HG03280 (cell line): ENCODE data around the gene ALDH3A2.
"Not testable (repeated sequence)": the region's sequence is repeated elsewhere in the genome, so short reads cannot be mapped to it uniquely, and the experiment has no call there.

Experiments
- ATAC-seq: cut with Tn5 transposase; IDR thresholded peaks from one replicate; pipeline ENCODE4 v1.9.1; 2021; ENCODE audit warnings: mild to moderate bottlenecking, moderate library complexity; ENCODE audit not compliant: unreplicated experiment

ALDH3A2 gene

DNA sequence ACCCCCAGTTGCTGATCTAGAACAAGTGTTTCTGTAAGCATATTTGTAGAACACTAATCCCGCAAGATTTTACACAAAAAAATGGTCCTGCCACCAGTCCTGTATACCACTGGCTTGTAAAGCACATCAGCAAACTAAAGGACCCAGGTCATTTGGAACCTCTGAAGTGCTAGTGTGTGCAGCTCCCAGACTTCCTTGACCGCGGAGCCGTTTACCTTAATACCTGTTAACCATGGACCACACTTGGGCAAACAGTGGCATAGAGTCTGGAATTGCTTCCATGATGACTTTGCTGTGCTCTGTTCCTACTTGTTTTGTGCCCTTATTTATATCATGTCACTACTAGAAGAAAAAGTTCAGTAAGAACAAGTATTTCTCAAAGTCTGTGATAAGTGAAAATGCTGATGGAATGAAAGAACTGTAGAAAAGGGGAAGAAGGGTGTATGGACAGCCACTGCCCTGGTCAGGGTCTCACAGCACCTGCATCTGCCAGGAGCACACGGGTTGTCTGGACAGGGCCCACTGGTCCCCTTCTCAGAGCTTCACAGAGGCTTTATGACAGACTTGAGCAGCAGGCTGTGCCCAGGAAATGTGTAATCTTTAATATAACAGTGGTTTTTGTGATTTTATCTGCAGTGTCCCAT lies 29.3 kb downstream of the ALDH3A2 start:
- no peak for ATAC-seq

DNA sequence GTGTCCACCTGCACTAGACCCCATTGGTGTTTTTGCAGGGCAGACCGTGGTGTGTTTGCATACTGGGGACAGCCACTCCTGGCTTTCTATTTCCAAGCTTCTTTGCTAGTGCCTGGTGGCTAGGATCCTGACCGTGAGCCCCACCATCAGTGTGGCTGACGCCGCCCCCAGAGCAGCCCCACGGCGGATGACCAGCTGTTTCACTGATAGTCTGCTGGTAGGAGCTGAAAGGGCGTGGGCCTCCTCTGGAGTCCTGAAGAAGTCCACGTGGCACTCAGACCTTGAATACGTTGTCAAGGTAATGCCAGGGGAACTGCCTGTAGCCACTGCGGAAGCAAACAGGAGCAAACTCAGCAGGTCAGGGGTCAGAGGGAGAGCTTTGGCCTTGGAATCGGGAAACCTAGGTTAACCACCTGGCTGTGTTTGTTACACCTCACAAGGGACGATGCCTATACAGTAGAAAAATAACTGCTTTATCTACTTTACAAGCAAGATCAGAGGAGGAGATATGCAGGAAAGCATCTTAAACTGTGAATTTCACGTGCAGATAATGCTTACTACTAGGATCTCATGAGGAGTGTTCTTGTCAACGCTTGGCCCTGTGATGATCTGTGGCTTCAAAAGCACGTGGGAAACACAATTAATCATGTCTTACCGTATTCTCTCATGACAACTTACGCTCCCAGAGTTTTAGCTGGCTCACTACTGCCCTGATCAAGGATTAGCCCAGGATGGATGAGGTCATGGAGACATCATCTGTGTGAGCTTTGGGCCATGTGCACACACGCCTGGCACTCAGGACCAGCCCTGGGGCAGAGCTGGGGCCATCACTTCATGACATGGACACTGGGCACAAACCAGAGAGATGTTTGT lies 30.3 kb downstream of the ALDH3A2 start:
- ATAC-seq = no peak

DNA sequence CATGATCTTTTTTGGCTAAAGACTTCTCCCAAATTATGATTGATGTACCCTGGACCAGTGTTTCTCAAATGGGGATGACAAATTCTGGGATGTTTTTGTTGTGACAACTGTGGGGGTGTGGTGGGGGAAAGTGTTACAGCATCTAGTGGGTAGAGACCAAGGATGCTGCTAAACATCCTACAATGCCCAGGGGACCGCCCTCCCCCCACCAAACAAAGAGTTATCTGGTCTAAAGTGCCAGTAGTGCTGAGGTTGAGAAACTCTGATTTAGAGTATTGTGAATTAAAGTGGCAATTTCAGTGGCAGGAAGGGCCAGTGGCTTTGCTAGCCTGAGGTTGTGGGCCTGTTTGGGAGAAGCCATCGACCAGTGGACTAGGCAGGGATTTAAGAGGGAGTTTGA lies 34.6 kb downstream of the ALDH3A2 start:
- no peak for ATAC-seq

DNA sequence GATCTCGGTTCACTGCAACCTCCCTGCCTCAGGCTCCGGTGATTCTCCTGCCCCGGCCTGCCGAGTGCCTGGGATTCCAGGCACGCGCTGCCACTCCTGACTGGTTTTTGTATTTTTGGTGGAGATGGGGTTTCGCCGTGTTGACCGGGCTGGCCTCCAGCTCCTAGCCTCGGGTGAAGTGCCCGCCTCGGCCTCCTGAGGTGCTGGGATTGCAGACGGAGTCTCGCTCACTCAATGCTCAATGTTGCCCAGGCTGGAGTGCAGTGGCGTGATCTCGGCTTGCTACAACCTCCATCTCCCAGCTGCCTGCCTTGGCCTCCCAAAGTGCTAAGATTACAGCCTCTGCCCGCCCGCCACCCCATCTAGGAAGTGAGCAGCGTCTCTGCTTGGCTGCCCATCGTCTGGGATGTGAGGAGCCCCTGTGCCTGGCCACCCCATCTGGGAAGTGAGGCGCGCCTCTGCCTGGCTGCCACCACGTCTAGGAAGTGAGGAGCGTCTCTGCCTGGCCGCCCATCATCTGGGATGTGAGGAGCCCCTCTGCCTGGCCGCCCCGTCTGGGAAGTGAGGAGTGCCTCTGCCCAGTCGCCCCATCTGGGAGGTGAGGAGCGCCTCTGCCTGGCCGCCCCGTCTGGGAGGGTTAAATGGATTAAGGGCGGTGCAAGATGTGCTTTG lies 36.5 kb downstream of the ALDH3A2 start:
- not testable (repeated sequence) for ATAC-seq

DNA sequence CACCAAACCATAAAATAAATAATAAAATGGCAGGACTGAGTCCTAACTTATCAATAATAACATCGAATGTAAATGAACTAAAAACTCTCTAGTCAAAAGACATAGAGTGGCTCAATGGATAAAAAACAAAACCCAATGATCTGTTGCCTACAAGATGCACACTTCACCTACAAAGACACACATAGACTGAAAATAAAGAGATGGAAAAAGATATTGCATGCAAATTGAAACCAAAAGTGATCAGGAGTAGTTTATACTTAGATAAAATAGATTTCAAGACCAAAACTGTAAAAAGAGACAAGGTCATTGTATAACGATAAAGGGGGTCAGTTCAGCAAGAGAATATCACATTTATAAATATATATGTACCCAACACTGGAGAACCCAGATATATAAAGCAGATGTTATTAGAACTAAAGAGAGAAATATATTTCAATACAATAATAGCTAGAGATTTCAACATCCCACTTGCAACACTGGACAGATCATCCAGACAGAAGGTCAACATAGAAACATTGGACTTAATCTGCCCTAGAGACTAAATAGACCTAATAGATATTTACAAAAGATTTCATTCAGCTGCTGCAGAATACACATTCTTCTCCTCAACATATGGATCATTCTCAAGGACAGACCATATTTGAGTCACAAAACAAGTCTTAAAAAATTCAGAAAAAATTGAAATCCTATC lies 38.0 kb downstream of the ALDH3A2 start:
- ATAC-seq = no peak

DNA sequence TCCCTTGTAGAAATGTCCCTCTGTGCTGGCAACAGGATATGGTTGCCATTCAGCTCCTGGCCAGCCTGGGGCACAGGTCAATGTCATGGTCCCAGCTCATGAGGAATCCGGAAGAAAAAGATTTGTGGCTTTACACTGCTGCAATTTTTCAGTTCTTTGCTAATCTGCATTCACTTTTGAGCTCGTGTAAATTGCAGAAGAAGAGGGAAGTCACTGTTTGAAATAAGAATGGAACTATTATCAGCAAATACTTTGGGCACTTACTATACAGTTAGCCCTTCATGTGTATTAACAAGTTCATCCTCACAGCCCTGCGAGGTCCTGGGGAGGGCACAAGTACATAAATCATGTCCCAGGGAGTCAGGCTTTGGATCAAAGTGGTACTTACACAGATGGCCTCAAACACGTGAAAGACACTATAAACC lies 53.7 kb downstream of the ALDH3A2 start:
- ATAC-seq = no peak

DNA sequence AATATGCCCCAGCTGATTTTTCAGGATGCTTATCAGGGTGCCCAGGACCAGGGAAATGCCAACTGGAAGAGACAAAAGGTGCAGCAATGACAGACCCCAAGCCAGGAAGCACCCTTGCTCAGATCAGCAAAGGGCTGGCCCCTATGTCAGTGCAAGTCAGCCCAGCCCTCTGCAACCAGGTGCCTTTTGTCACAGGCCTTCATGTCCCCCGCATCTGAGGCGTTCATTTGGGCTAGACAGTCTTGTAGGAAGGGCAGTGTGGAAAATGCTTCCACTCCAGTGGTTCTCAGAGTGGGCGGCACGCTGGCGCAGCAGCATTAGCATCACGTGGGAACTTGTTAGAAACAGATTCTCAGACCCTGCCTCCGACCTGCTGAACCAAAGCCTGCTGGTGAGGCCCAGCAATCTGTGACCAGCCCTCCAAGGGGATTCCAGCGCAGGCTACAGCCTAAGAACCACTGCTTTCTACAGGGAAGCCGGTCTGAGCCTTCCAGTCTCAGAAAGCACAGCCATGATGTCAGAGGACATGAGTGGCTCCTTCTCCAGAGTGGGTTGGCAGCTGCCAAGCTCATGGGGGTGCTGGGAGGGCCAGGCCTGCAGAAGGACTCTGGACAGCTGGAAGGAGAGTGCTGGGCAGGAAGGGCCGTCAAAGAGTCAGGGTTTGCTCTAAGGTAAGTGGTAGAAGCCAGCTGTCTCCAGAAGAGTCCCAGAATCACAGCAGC lies 54.7 kb downstream of the ALDH3A2 start:
- no peak for ATAC-seq

DNA sequence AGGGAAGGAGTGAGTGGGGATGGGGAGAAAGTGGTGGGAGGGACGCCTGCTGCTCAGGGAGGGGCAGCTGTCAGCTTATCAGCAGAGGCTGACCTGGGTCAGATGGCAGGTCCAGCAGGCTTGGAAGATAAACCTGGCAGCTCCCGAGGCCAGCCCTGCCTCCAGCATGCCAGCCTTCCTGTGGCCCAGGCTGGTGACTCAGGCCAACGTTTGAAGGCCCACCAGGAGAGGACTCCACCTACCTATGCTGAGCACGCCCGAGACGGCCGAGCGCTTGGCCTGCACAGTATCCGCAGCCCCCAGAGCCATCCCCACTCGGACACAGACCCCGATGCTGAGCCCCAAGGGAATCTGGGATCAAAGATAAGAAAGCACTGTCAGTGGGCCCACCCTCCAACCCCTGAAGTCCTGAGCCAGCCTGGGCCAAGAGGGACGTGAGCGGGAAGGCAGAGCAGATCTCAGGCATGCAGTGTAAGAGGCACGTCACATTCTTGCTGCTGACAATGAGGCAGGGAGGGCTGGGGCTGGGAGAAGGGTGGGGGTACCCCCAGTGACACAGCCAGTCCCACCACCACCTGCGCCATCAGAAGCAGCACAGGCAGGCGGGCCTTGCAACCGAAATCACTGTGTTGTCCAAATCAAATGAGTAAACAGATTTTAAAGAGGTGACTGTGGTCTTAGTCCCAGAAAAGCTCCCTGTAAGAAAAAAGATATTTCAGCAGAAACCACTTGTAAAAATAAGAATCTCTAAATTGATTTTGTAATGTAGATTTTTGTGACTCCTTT lies 55.5 kb downstream of the ALDH3A2 start:
- no peak for ATAC-seq

DNA sequence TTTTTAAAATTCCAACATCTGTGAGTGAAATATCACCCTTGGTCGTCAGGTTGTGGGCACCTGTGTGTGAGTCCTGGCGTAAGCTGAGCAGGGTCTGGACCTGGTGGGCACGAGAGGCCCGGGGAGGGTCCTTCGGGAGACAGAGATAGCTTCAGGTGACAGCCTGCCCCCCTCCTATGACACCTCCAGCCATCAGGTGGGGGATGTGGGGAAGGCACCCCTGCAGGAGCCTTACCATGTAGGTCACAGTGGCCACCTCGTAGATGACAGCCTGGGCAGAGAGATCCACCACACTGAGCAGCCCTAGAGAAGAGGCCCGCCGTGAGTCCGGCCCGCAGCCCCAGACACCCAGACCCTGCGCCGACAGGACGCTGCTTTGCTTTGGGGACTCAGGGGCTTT lies 56.6 kb downstream of the ALDH3A2 start:
- no peak for ATAC-seq

DNA sequence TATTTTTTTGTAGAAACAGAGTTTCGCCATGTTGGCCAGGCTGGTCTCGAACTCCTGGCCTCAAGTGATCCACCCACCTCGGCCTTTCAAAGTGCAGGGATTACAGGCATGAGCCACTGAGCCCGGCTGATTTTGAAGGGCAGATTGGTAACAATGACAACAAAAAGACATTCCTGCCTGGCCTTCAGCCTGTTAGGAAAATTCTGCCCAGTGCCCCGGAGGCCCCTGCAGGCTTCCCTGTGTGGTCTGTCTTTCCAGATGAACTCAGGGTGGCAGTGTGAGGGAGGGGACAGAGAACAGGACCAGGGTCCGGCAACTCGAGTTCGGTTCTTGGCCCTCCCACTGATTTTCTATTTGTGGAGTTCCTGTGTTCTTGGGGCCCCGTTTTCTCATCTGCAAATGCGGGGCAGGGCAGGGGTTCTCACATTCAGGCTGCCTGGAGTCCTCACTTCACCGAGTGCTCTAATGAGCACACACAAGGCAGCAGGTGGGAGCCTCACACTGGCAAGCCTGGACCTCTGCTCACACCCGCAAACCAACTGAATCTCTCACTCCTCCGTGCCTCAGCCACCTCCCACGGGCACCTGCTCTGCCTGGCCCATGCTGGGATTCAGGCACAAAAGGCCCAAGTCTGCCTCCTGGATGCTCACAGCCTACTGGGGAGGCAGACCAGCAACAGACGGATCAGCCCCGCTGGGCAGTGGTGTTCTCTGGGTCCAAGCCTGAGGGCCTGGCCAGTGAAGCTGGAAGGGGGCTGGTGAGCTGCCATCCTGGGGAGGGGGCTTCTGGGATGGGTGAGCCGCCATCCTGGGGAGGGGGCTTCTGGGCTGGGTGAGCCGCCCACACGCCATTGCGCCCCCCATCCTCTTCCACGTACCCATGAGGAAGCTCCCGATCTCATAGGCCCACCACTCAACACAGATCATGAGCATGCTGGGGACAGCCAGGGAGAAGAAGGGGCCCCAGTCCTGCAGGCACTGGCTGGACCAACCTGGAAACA lies 57.5 kb downstream of the ALDH3A2 start:
- no peak for ATAC-seq

DNA sequence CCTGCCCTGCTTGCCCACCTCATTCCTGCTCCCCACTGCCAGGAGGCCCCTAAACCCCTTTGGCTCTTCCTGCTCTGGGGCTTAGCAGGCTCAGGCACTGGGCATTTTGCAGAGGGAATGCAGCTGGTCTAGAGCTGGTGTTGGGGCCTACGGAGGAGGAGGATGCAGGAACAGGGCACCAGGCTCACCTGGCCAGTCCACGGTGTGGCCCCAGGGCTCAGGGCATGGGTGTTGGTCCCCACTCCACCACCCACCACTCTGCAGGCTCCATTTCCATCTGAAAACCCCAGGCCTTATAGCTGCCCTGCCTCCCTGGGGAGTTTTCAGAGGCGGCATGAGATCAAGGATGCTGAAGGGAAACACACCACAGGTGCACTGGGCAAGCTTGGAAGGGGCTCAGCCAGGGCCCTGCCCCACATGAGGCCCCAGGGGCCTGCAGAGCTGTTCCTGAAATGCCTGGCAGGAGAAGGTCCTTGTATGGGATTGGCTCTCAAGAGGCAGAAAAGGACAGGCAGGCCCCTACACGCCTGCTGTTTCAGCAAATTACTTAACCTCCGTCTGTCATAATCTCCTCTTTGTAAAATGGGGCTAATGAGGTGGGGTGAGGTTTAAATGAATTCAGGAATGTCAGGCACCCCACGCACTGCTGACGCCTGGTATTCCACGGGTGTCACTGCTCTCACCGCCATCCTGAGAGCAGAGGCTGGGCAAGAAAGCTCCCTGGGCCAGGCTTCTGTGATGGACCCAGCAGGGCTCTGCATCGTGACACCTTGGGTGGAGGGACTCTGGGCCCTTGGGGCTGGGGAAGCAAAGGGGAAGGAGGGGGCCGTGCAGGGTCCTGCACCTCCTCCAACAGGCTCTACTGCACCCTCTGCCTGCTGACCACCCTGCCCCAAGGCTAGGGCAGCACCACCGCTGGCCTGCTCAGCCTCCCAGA lies 58.5 kb downstream of the ALDH3A2 start:
- no peak for ATAC-seq

DNA sequence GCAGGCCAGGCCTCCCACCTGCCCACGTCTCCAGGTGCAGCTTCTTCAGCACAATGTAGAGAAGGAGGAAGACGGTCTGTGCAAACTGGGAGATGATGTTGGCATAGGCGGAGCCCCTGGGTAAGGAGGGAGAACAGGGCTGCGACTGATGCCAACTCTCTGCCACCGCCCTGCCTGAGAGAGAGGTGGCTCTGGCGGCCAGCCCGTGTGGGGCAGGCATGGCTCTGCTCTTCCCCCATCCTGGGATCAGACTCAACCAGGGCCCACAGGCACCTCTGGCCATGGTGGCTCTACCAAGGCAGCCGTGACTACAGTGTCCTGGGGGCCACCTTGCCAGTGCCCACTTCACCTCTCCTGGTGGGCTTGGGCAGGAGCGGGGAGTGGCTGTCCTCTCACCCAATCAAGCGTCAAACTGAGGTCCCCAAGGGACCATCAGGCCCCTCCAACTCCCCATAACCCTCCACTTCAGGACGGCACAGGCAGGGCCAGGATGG lies 59.2 kb downstream of the ALDH3A2 start:
- no peak for ATAC-seq

DNA sequence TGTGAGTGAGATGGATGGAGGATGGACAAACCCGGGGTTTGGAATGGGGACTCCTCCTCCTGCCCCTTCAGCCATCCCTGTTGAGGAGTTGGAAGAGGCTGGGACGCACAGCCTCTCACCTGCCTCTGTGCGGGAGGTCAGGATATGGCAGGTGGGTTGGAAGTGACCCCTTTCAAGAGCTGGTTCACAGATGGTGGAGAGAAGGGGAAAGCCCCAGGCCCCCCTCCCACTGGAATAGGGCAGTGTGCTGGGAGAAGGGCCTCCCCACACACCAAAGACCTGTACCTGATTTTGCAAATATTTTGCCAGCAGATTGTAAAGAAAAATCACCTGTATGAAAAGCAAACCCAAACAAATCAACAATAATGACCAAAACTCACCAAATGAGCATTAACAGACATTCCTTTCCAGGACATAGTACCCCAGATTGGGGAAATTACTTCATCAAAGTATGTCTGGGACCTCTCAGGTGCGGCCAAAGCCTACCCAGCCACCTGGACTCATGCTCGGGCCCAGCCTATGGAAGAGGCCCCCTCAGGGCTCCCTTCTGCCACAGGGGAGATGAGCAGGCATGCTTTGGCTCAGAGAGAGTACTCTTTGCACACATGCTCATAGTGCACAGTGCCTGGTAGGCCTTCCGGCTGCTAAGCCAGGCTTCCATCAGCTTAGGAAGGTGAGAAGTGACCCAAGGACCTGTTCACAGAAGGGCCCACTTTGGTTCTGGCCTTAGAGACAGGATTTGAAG lies 60.1 kb downstream of the ALDH3A2 start:
- ATAC-seq = no peak

DNA sequence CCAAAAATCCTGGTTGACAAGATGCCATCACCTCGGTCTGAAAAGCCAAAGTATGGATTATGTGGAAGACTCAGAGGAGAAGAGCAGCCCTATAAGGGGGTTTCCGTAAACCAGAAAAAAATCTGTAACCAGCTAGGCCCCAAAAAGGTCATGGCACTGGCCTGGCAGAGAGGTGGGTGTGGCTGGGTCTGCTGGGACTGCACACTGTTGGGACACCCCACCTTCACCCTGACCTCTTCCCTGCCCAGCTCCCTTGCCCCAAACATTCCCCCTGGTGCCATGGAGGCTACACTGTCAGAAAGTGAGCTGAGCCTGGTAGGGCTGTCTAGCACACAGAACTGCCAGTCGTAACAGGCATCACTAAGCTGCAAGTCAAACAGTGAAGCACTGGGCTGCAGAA lies 61.3 kb downstream of the ALDH3A2 start:
- ATAC-seq = no peak

DNA sequence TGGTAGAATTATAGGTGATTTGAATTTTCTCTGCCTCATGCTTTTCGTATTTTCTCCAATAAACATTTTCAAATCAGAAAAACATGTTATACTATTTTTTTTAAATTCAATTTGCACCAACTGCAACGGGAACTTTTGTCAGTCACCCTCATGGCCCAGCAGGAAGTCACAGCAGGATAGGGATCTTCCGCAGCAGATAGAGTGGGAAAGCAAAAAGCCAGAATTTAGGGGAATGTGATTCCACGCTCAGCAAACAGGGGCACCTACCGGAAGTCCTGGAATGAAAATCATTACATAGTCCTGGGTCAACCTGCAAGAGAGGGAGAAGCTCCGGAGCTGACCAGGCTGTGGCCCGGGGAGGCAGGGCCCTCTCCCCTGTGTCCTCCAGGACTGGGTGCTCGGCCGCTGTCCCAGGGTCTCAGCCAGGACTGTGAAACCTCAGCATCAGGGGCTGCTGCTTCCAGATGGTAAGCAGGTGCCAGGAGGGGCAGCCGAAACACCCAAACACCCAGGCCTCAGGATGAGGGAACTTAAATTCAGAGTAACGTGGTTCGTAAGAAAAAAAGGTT lies 64.0 kb downstream of the ALDH3A2 start:
- ATAC-seq = no peak

DNA sequence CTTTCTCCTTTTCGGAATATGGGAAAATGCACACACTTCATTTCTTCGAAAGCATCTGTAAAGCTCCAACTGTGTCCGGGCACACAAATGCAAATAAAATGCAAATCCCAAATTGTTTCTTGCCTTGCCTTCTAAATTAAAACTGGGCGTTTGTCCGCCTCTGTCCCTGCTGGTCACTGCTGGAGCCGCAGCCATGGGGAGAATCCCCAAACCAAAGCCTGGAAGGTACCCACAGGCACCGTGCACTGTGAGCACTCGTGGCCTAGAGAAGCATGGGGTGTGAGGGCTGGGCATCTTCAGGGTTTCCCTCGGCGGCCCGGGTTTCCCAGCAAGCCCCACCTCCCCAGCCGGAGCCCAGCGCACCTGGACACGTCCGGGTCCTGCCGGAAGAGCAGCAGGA lies 64.9 kb downstream of the ALDH3A2 start:
- no peak for ATAC-seq
